Measurements from ENCODE around the gene UBL7.

The UBL7 gene

DNA sequence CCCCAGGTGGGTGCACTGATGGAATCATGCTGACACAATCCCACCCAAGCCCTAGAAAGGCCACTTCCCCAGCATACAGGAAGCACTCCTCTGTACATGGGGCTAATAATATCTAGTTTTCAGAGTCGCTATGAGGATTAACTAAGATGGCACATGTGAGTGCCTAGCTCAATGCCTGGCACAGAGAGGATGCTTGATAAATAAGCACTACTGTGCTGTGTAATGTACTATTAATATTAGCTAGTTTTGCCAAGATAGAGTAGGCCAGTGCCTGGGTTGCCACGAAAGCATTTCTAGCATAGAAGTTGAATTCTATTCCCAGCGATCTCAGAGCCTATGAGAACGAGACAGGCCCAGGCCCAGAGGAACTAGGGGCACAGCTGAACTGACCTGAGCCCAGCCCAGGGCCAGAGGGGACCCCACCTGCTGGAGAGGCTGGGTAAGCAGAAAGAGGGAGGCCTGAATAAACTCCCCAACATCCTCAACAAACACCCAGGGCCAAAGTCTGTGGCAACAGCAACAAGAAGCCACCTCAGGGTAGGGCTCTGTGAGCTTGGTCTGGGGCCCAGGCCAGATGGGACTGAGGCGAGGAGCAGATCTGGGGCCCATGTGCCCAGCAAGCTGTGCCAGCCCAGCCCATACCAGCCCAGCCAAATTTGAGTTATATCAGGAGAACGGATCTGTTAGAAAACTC is 19.6 kb downstream of the UBL7 start:
- DNase-seq (ENCODE audit: low spot score) = no peak

DNA sequence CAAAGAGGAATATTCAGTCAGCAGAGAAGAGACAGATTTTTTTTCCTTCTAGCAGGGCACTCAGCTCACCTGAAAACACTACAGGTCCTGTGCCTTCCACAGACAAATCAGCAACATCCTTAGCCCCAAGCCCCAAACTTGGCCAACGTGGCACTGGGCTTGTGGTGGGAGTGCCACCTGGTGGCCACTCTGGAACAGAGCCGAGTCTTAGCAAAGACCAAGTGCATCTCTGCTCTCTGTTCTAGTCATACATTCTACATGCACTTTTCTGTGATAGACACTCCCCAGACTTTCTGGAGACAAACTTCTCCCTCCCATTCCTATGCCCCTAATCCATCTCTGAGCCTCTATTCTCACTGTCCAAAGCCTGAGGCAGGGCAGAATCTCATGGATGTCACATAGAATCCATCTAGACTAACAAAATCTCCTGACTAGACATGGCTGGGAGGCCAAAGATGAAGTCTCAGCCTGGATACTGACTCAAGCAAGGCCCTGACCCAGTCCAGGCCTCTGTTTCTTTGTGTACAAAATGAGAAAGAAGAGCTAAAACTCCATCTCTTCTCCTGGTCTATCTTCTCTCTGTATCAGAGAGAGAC is 22.1 kb downstream of the UBL7 start:
- DNase-seq (ENCODE audit: low spot score) = peak; percentile 85

DNA sequence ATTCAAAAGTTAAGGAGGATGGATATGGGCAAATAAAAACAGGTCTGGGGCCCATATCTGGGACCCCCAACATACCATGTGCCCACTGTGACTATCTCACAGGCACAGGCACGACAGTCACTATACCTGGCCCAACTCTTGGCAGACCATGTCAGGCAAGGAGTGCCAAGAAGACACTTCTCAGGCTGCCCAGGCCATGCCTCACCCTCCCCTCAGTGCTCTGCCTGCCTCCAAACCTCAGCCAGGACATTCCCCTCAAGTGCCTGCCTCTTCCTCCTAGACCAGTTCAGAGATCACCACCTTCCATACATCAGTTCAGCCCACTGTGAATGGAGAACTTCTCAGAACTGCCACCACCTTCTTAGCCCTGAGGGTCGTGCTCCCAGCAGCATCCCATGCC is 22.8 kb downstream of the UBL7 start:
- no peak for DNase-seq (ENCODE audit: low spot score)

DNA sequence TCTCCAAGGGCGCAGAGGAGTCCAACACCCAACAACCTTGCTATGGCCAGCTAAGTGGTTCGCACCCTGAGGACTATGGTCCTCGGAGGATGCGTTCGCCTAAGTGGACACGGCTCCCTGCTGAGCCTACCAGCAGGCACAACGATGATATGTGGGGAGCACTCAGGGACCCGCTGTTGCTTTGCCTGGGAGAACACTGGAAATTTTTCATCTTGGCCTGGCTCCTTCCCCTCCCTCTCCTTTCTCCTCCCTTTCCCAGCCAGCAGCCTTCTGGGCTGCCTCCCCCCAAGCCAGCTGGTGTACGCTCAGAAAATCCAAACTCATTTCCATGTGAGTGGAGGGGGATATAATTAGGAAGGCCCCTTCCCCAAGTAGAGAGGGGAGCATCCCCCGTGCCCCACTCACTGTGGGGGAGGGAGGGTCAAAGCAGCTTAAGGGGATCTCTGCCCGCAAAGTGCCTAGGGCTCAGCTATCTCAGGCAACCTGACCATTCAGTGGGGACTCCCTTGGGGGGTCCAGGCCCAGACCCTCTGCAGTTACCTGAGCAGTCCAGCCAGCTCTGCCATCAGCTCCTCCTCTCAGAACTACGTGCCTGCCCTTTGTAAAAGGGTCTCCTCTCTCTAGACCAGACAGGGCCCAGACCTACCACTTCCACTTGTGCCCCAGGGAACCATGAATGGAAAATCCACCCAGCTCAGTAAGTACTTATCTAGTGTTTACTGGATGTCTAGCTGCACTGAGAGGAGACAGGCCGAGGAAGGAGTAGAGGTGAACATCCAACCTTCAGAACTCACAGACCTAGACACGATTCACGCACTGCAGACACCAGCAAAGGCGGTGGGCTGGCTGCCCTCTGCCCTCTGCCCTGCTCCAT is 26.5 kb downstream of the UBL7 start:
- DNase-seq (ENCODE audit: low spot score) = no peak

DNA sequence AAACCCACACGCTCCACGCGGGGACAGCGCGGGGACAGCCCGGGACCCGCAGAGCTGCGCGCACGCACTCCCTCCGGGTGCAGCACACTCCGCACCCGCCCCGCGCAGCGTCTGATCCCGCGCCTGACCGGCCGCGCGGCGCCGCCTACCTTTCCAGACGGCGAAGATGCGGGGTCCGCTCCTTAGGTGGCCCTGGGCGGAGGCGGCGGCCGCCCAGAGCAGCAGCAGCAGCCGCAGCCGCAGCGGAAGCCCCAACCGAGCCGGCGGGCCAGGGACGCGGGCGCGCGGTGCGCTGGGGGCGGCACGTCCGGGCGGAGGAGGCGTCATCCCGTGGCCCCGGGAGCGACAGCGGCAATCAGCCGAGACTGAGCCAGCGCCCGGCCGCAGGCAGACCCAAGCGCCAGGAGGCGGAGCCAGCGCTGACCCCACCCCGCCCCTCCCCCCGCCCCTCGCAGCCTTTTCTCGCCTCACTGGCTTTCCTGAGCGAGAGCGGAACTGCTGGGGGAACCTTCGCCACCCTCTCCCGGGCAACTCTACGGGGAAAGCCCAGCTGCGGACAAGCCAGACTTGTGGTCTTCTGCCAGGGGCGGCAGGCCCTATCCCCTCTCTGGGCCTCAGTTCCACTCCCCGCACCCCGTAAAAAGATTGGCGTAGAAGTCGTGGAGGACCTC is 27.2 kb downstream of the UBL7 start, which contains the start of gene SEMA7A:
SEMA7A (minus strand) TSS at position 367 of the 671 bp plus-strand sequence; CDS start at position 327, 40 bp downstream.
- peak; percentile 88 for DNase-seq (ENCODE audit: low spot score)

DNA sequence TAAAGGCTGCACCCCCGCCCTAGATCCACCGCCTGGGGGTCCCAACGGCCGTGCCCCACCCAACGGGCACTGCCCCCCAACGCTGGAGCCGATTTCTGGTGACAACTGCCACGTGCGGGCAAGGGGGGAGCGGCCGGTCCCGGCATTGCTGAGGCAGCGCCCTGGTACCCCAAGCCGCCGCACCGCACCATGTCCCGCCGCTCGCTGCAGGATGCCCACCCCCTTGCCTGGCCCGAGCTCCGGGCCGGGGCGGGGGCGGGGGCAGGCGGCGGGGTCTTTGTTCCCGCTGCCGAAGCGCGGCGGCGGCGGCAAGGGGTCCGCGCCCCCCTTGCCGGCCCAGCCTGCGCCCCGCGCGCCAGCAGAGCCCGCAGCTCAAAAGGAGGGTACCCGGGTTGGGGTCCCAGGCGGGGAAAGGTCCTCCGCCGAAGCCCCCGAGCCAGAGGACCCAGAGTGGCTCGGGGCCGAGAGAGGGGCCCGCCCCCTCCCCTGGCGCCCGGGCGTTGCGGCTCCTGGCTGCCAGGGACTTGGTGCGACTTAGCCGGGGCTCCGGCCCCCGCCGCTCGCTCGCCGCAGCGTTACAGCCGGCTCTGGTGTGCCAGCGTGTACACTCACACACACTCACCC is 27.9 kb downstream of the UBL7 start:
- no peak for DNase-seq (ENCODE audit: low spot score)

DNA sequence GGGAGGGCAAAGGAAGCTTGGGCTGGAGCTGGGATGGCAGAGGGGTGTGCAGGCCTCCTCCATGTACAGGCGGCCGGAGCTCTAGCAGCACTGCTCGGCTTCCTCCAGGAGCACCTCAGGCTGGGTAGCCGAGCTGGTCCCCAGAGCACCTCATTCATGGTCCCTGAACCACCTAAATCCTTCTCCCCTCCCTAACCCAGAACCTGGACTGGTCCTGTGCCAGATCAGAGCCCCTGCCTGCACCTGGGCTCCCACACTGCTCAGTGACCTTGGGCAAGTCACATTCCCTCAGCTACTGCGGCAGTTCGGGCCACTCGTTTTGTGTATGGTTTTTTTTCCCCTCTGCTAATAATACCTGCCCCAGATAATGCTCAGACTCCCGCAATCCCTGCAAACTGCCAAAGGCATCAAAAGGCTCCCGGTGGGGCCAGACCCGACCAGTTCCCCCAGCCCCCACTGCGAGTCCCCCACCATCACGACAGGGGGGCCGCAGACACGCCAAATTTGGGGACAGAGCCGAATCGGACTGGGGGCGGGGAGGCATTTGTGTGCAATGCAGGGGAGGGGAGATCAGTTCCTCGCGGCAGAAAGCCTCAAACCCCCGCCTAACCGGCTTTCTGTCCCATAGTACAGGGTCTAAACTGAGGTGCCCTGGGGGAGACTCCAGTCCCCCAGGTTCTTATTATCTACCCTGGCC is 28.5 kb downstream of the UBL7 start:
- DNase-seq (ENCODE audit: low spot score) = no peak

DNA sequence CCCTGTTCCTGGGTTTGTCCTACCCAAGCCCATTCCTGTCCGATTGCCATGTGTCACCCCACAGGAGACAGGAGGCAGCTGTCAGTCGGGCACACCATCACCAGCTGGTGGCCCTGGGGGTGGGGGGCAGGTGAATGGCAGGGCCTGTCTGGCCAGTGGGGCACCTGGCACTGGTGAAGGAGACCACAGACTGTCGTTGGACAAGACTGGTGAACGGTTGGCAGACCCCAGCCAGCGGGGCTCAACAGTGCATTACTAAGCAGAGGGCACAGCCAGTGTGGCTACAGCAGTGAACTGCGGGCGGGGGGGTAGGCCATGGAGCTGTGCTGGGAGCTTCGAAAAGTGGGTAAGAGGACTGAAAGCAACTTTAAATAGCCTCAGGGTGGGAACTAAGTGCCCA is 29.3 kb downstream of the UBL7 start:
- peak; percentile 29 for DNase-seq (ENCODE audit: low spot score)

DNA sequence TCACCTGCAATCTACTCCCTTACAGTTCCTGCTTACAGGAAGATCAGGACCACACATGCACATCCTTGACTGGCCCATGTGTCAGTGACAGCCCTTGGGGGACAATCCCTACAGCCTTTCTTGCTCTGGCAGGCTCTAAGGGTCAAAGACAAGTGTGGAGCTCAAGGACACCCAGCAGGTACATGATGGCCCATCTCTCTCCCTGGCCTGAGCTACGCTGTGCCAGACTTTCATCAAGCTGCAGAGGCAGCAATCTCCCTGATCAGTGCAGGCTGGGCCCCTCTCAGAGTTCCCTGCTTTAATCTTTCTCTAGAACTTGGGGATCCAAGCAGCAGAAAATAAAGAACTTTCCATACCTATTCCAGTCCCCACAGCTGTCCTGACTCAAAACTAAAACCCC is 29.8 kb downstream of the UBL7 start:
- DNase-seq (ENCODE audit: low spot score) = no peak

DNA sequence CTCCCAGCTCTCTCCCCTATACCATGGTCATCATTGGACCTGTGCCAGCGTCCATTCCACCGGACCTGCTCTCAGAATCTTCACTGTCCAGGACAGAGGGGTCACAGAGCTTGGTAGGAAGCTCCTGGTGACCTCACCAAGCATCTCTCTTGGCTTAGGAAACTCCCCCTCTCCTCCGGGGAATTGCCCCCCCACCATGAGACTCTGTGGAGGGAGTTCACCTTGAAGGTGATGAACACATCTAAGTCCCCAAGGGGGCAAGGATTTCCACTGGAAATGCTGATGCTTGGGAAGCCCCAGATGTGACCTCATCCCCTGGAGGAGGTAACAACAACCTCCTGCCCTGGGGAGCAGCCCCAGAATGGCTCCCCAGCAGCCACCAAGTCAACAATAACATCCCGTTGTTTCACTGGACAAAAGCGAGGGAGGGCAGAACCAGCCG is 30.4 kb downstream of the UBL7 start:
- DNase-seq (ENCODE audit: low spot score) = no peak

DNA sequence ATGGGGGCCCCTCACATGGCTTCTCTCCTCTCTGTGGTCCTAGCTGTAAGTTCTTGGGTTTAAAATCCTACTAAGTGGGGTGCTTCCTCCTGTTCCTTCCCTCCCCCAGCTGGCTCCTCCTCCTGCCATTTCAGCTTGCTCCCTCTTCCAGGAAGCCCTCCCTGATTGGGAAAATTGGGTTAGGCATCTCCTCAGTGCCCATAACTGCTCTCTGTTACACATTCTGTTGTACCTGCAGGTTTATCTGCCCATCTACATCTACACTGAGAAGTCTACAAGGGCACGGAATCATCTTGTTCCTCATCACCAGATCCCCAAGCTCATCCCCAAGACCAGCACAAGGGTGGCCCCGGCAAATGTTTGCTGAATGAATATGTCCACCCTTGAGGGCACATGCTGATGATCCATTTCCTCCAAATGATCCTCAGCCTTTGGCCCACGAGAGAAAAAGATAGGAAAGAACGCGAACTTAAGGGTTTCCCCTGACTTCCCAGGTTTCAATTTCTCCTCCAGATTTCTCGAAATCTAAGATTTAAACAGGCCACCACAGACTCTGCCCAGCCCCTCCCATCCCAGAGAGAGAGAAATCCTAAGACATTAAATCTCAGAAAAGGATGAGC is 31.1 kb downstream of the UBL7 start:
- DNase-seq (ENCODE audit: low spot score) = no peak

DNA sequence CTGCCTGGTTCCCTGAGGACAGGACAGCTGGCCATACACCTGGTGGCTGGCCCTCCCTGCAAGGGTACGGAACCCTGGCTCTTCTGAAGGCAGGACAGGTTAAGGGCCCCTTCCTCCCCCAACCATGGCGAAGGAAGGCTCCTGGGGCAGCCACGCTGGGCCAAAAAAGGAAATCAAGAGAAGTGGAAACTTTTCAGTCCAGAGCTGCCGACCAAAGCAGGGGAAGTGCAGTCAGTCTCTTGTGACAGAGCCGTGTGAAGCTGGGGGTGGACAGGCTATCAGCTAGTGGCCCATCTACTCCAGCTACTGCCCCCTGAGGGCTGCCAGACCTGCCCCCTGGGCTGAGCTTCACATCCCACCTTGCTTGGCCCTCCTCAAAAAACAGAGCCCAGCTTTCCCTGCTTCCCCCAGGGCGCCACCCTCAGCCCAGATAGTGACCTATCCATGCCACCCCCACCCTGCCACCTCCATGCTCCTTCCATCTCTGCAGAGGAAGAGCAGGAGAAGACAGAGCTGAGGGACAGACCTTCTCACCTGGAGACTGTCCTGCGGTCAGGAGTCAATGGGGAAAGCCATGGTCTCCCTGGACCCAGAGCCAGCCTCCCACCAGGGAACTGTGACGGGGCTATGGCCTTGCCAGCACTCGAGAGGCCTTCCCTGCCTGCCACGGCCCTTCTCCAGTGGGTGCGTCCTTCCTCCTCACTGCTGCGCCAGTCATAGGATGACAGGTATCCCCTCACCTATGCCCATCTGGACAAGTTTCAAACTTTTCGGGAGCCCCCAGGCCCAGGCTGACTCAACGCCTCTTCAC is 31.8 kb downstream of the UBL7 start:
- DNase-seq (ENCODE audit: low spot score) = no peak

DNA sequence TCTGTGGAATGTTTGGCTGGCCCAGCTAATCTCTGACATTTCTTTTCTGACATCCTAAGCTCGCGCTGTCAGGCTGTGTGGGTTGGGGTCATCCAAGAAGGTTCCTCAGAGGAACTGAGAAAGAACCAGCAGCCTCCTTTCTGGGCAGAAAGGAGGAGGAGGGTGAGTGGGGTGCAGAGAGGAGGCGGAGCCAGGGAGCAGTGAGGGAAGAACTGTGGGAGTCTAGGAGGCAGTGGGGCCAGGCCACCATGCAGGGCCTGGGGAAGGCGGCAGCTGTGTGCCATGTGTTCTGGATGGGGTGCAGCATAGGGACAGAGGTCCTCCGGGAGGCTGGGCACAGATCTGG is 32.5 kb downstream of the UBL7 start:
- no peak for DNase-seq (ENCODE audit: low spot score)

DNA sequence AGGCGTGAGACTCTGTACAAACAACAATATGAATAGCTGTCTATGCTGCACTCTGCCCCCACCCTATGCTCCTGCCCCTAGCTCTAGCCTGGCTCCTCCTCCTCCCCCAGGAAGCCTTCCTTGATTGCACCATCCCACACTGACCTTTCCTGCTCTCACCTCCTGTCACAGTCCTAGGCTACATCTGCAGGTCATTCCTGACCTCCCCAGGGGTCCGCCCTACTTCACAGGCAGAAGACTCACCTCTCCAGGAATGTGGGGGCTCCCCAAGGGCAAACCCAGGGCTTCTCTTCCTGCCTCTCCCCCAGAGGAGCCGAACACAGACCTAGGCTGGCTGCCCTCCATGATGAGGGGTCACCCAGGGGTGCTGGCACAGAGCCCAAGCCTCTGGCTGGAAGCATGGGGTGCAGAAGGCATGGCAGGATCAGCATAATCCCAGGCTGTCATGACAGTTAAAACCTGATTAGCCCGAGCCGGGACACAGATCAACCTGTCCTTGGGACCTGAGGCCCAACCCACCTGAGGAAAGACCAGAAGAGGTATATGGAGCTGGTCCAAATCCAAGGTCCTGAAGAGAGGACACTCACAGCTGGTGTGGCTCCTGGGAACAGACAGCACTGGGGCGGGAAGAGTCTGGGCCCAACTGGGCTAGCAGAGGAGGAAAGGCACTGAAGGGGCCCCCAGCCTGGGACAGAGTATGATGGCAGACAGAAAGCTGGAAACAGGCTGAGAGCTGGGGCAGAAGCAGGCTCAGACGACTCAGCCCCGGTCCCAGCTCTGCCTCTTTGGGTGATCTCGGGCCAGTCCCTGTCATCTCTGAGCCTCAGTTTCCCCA is 33.1 kb downstream of the UBL7 start:
- no peak for DNase-seq (ENCODE audit: low spot score)

DNA sequence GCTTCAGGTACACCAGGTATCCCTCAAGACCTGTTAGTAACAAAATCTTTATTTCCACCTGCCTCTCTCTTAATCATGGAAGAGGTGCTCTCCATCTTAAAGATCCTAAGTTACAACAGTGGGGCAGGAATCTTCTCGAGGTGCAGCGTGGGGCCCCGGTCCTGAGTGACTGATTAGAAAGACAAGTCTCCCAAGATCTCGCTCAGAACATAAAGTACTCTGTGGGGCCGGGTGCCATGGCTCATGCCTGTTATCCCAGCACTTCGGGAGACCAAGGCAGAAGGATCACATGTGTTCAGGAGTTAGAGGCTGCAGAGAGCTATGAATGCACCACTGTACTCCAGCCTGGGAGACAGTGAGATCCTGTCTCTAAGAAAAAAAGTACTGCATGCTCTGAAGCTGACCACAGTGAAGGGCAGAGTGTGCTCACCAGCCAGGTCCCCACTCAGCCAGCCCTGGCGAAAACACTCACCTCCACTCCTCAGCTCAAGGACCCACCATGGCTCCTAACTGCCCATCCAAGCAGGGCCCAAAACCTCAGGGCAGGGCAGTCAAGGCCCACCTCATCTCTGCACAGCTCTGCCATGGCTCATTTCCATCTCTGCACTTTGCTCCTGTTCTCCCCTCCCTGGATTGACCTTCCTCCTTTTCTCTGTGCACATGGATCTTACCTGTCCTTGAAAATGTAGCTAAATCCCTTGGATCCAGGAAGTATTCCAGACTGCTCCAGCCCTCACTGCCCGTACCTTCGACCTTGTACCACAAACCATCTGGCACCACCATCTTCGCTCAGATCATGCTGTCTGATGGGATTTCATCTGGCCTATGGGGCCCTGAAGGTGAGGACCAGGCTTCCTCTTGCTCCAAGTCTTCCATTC is 34.3 kb downstream of the UBL7 start:
- DNase-seq (ENCODE audit: low spot score) = no peak

DNA sequence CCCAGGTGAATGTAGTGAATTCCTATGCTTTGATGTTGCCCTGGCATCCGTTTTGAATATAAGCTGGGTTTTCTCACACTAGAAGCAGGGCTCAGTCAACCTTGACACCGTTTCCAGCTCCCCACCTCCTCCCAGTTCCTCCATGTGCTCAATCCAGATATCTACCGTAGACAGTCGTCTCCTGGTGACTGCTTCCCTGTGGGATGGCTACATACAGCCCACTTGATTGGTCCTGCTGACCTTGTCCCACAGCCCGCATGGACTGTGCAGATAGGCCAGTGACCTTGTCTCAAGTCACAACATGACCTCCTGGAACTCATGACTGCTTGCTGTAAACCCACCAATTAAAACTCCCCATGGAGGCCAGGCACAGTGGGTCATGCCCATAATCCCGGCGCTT is 35.3 kb downstream of the UBL7 start:
- peak; percentile 32 for DNase-seq (ENCODE audit: low spot score)

DNA sequence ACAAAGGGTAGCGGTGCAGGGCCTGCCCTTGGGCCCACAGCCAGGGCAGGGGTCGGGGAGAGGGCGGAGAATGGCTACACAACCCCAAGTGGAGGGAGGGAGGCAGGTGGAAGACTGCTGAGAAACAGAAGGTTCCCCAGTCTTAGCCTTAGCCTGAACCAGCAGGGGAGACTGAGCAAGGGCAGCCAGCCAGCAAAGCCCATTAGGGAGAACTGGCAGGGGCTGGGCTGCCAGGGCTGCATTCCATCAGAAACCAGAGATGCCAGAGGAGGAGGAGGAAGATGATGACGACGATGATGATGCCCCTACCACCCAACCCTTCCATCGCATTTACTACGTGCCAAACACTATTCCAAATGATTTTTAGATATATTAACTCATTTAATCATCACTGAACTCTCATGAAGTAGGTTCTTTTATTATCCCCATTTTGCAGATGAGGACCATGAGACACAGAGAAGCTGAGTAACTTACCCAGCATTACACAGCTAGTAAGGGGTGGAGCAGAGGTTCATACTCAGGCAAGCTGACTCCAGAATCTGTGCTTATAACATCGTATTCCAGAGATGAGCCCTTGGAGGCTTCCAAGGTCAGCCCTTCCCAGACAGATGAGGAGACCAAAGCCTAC is 35.9 kb downstream of the UBL7 start:
- DNase-seq (ENCODE audit: low spot score) = no peak
